Measurements from ENCODE around the gene GRIN2C. TPM values are rescaled to one million over a fixed set of nuclear protein-coding genes. Genes with fewer than 3 reads are reported as not detected.

Gene GRIN2C
- total RNA-seq, 1 donor from 2014 or later: 2.1 TPM

DNA sequence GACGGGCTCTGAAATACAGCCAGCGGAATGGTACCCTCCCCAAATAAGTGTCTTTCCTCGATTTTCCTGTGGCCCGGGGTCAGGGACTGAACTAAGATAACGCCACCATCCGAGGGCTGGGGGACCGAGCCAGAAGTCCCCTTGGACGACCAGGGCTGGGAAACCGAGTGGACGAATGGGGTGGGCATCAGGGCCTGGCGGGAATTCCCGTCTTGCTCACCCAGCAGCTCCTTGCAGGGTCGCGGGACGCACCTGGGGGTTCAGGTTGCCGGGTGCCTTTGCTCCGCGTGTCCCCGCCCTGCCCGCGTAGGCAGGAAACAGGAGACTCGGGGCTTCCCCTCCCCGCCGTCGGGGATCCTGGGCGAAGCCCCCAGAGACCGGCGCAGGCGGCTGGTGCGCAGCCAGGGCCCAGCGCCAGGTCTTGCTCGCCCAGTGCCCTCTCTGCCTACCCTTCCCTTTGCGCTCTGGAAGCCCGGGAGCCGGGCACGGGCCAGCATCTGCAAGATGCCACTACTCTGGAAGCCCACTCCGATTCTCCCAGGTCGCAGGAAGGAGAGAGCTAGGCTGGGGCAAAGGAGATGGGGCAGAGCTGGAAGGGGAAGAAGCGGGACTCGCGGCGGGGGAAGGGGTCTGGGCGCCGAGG is 665 bp upstream of the GRIN2C start:
- Histone ChIP-seq H3K4me1 (ENCODE audit: control insufficient read depth in 3 of 3, insufficient read depth in 3 of 3, low read length in 3 of 3) (peaks cover 11 to 21% (median 16%) of the 10 kb centered on the region in 3 donors), H3K4me3 (ENCODE audit: low read length in 3 of 3) (peak overlapping the region in 2 of 3 donors; percentile 29 to 48), H3K36me3 (ENCODE audit: control insufficient read depth in 3 of 3, insufficient read depth in 3 of 3, low read length in 3 of 3) (no peaks in the 10 kb centered on the region), H3K9me3 (ENCODE audit: control insufficient read depth in 3 of 3, low read length in 3 of 3) (no peaks in the 10 kb centered on the region), H3K27ac (ENCODE audit: low read depth, low read length) (no peak overlapping the region), H3K9ac (ENCODE audit: low read depth in 1 of 3, low read length in 3 of 3) (peak overlapping the region in 1 of 3 donors; percentile 16), H3K27me3 (ENCODE audit: control insufficient read depth in 3 of 3, insufficient read depth in 3 of 3, low read length in 3 of 3) (peaks cover 49 to 52% (median 49%) of the 10 kb centered on the region in 3 donors)

DNA sequence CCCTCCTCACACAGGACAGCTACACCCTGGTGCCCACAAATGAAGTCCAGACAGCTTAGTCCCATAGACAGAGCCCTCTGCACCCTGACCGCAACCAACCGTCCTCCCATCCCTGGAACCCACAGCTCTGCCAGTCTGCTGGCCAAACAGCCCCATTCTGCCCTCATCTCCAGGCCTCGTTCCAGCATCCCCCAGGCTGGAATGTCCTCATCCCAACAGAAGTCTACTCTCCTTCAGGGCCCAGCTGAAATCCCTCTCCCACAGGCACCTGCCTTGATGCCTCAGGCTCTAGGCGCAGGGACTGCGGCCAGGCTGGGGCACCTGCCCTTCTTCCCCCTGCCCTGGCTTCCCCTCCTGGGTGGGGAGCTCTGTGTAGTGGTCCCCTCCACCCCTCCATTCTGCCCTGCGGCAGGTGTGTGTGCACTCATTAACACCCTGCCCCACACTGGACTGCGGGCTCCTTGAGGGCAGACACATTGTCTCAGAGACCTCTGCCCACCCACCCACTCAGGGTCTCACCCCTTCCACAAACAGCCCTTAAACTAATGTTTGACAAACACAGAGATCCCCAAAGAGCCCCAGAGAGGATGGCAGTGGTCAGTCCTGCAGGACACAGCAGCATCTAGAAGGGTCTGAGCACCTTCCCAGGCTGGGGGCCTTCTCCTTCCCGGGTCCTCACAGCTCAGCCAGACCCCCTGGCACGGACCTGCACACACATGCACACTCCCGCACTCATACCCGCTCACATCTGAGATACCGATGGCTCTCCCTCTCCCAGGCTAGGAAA is 820 bp downstream of the GRIN2C start:
- peaks cover 64 to 67% (median 64%) of the 10 kb centered on the region in 3 donors for H3K27me3 ChIP-seq (ENCODE audit: control insufficient read depth in 3 of 3, insufficient read depth in 3 of 3, low read length in 3 of 3)
- no peak overlapping the region for H3K27ac ChIP-seq (ENCODE audit: low read depth, low read length)
- H3K4me1 ChIP-seq (ENCODE audit: control insufficient read depth in 3 of 3, insufficient read depth in 3 of 3, low read length in 3 of 3): peaks cover 11 to 18% (median 16%) of the 10 kb centered on the region in 3 donors
- H3K36me3 ChIP-seq (ENCODE audit: control insufficient read depth in 3 of 3, insufficient read depth in 3 of 3, low read length in 3 of 3): no peaks in the 10 kb centered on the region
- H3K9ac ChIP-seq (ENCODE audit: low read depth in 1 of 3, low read length in 3 of 3): no peak overlapping the region
- no peak overlapping the region for H3K4me3 ChIP-seq (ENCODE audit: low read length in 3 of 3)
- no peaks in the 10 kb centered on the region for H3K9me3 ChIP-seq (ENCODE audit: control insufficient read depth in 3 of 3, low read length in 3 of 3)

DNA sequence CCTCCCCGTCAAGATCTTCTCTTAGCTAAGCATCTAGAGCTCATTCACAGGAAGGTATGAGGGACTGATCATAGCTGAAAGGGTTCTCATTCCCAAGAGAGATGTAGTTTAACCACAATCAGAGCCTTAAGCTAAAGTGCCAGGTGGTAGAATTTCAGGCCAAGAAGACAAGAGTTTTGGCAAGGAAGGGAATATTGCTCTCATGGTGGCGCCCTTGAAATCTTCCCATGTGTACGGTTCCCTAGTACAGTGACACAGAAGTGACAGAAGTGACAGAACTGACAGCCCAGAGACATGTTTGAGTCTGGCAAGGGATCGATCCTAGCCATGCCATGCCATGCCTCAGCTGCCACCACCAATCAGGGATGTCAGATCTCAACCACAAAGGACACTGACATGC is 2.5 kb downstream of the GRIN2C start:
- Histone ChIP-seq H3K36me3 (ENCODE audit: control insufficient read depth in 3 of 3, insufficient read depth in 3 of 3, low read length in 3 of 3) (no peaks in the 10 kb centered on the region), H3K9ac (ENCODE audit: low read depth in 1 of 3, low read length in 3 of 3) (no peak overlapping the region), H3K27me3 (ENCODE audit: control insufficient read depth in 3 of 3, insufficient read depth in 3 of 3, low read length in 3 of 3) (peaks cover 72 to 75% (median 75%) of the 10 kb centered on the region in 3 donors), H3K27ac (ENCODE audit: low read depth, low read length) (no peak overlapping the region), H3K9me3 (ENCODE audit: control insufficient read depth in 3 of 3, low read length in 3 of 3) (no peaks in the 10 kb centered on the region), H3K4me3 (ENCODE audit: low read length in 3 of 3) (no peak overlapping the region), H3K4me1 (ENCODE audit: control insufficient read depth in 3 of 3, insufficient read depth in 3 of 3, low read length in 3 of 3) (peaks cover 8 to 15% (median 12%) of the 10 kb centered on the region in 3 donors)

DNA sequence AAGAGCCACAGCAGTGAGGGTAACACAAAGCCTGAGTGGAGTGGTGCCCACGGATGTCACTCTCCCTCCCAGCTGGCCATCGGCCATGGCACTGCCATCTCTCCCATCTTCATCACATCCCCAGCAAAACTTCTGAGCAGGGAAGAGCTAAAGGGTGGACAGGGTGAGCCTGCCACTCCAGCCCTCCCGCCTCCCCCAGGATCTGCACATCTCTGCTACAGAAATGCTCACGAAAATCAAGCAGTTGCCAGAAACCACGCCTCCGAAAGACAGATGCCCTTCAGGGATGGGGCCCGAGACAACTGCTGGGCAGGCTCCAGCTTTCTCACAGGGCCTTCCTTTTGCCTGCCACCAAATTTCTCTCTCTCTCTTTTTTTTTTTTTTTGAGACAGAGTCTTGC is 3.6 kb downstream of the GRIN2C start:
- H3K27me3 ChIP-seq (ENCODE audit: control insufficient read depth in 3 of 3, insufficient read depth in 3 of 3, low read length in 3 of 3): peaks cover 76 to 78% (median 78%) of the 10 kb centered on the region in 3 donors
- no peak overlapping the region for H3K4me3 ChIP-seq (ENCODE audit: low read length in 3 of 3)
- H3K9me3 ChIP-seq (ENCODE audit: control insufficient read depth in 3 of 3, low read length in 3 of 3): no peaks in the 10 kb centered on the region
- H3K9ac ChIP-seq (ENCODE audit: low read depth in 1 of 3, low read length in 3 of 3): no peak overlapping the region
- H3K4me1 ChIP-seq (ENCODE audit: control insufficient read depth in 3 of 3, insufficient read depth in 3 of 3, low read length in 3 of 3): peaks cover 3 to 11% (median 7%) of the 10 kb centered on the region in 3 donors
- no peaks in the 10 kb centered on the region for H3K36me3 ChIP-seq (ENCODE audit: control insufficient read depth in 3 of 3, insufficient read depth in 3 of 3, low read length in 3 of 3)
- H3K27ac ChIP-seq (ENCODE audit: low read depth, low read length): no peak overlapping the region

DNA sequence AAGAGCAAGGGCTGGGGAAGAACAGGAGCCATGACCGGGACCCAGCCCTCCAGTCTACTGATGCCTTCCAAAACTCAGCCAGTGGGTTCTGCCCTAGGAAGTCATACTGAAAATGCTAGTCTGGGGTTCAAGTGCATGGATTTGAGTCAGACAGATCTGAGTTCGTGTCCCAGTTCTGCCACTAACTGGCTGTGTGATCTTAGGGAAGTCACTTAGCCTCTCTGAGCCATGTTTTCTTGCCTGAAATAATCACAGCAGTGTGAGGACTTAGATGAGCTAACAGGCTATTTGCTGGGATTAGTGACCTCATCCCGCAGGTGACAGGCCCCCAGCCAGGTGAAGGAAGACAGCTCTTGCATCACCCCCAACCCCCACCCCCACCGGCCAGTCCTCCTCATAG is 4.4 kb downstream of the GRIN2C start:
- no peaks in the 10 kb centered on the region for H3K9me3 ChIP-seq (ENCODE audit: control insufficient read depth in 3 of 3, low read length in 3 of 3)
- peaks cover 0 to 1% (median 0%) of the 10 kb centered on the region in 3 donors for H3K36me3 ChIP-seq (ENCODE audit: control insufficient read depth in 3 of 3, insufficient read depth in 3 of 3, low read length in 3 of 3)
- H3K4me1 ChIP-seq (ENCODE audit: control insufficient read depth in 3 of 3, insufficient read depth in 3 of 3, low read length in 3 of 3): peaks cover 0 to 4% (median 0%) of the 10 kb centered on the region in 3 donors
- H3K27ac ChIP-seq (ENCODE audit: low read depth, low read length): no peak overlapping the region
- H3K4me3 ChIP-seq (ENCODE audit: low read length in 3 of 3): no peak overlapping the region
- peaks cover 76 to 78% (median 78%) of the 10 kb centered on the region in 3 donors for H3K27me3 ChIP-seq (ENCODE audit: control insufficient read depth in 3 of 3, insufficient read depth in 3 of 3, low read length in 3 of 3)
- H3K9ac ChIP-seq (ENCODE audit: low read depth in 1 of 3, low read length in 3 of 3): no peak overlapping the region

DNA sequence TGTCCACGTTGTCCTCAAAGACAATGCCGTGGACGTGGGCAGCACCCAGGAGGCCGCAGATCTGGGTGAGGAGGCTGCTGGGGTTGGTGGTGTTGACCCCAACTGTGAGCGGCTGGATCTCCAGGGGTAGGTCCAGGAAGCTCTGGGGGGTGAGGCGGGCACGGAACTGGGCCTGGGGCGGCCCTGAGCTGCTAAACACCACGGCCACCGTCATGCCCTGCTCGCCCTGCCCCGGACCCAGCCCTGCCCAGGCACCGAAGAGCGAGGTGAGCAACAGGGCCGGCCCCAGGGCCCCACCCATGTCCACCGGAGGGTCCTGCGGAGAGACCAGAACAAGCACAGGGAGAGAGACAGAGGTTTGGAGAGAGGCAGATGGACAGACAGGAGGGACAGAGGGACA is 4.9 kb downstream of the GRIN2C start:
- H3K4me3 ChIP-seq (ENCODE audit: low read length in 3 of 3): no peak overlapping the region
- no peaks in the 10 kb centered on the region for H3K9me3 ChIP-seq (ENCODE audit: control insufficient read depth in 3 of 3, low read length in 3 of 3)
- peaks cover 77 to 79% (median 77%) of the 10 kb centered on the region in 3 donors for H3K27me3 ChIP-seq (ENCODE audit: control insufficient read depth in 3 of 3, insufficient read depth in 3 of 3, low read length in 3 of 3)
- peaks cover 0 to 4% (median 0%) of the 10 kb centered on the region in 3 donors for H3K4me1 ChIP-seq (ENCODE audit: control insufficient read depth in 3 of 3, insufficient read depth in 3 of 3, low read length in 3 of 3)
- H3K27ac ChIP-seq (ENCODE audit: low read depth, low read length): no peak overlapping the region
- H3K9ac ChIP-seq (ENCODE audit: low read depth in 1 of 3, low read length in 3 of 3): no peak overlapping the region
- H3K36me3 ChIP-seq (ENCODE audit: control insufficient read depth in 3 of 3, insufficient read depth in 3 of 3, low read length in 3 of 3): peaks cover 0 to 3% (median 0%) of the 10 kb centered on the region in 3 donors

DNA sequence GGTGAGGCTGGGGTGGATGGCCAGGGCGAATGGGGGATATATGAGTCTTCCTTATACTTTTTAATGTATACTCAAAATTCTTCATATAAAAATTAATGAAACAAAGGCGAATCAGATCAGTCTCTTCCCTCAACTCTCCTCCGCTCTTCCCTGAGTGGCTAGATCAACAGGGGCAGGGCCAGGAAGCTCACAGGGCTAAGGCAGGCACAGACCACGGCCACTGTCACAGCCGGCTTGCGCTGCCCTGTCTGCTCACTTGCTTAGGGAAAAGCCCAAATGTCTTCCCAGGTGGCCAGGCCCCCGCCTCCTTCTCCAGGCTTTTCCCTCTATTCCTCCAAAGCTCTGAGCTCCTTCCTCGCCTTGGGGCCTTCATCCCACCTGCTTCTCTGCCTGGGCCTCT is 6.0 kb downstream of the GRIN2C start:
- no peak overlapping the region for H3K27ac ChIP-seq (ENCODE audit: low read depth, low read length)
- no peaks in the 10 kb centered on the region for H3K9me3 ChIP-seq (ENCODE audit: control insufficient read depth in 3 of 3, low read length in 3 of 3)
- H3K27me3 ChIP-seq (ENCODE audit: control insufficient read depth in 3 of 3, insufficient read depth in 3 of 3, low read length in 3 of 3): peaks cover 72 to 76% (median 75%) of the 10 kb centered on the region in 3 donors
- no peak overlapping the region for H3K9ac ChIP-seq (ENCODE audit: low read depth in 1 of 3, low read length in 3 of 3)
- peaks cover 0 to 4% (median 0%) of the 10 kb centered on the region in 3 donors for H3K4me1 ChIP-seq (ENCODE audit: control insufficient read depth in 3 of 3, insufficient read depth in 3 of 3, low read length in 3 of 3)
- H3K36me3 ChIP-seq (ENCODE audit: control insufficient read depth in 3 of 3, insufficient read depth in 3 of 3, low read length in 3 of 3): peaks cover 0 to 3% (median 0%) of the 10 kb centered on the region in 3 donors
- no peak overlapping the region for H3K4me3 ChIP-seq (ENCODE audit: low read length in 3 of 3)

DNA sequence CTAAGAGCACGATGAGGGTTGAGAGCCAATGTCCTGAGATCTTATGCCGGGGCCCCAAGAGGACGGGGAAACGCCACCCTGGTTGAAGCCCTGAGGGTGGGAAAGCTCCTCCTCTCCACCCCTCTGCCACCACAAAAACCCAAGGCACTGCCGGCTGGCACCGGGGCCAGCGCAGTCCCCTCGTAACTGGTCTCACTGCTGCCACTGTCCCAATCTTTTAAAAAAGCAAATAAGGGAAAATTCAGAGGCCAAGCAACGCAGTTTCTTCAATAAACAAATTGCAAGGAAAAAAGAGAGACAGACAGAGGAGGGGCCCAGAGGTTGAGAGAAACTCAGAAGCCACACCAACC is 6.7 kb downstream of the GRIN2C start:
- Histone ChIP-seq H3K27me3 (ENCODE audit: control insufficient read depth in 3 of 3, insufficient read depth in 3 of 3, low read length in 3 of 3) (peaks cover 70 to 74% (median 73%) of the 10 kb centered on the region in 3 donors), H3K36me3 (ENCODE audit: control insufficient read depth in 3 of 3, insufficient read depth in 3 of 3, low read length in 3 of 3) (peaks cover 0 to 3% (median 0%) of the 10 kb centered on the region in 3 donors), H3K9ac (ENCODE audit: low read depth in 1 of 3, low read length in 3 of 3) (no peak overlapping the region), H3K9me3 (ENCODE audit: control insufficient read depth in 3 of 3, low read length in 3 of 3) (no peaks in the 10 kb centered on the region), H3K4me3 (ENCODE audit: low read length in 3 of 3) (no peak overlapping the region), H3K4me1 (ENCODE audit: control insufficient read depth in 3 of 3, insufficient read depth in 3 of 3, low read length in 3 of 3) (peaks cover 0 to 4% (median 0%) of the 10 kb centered on the region in 3 donors), H3K27ac (ENCODE audit: low read depth, low read length) (no peak overlapping the region)

DNA sequence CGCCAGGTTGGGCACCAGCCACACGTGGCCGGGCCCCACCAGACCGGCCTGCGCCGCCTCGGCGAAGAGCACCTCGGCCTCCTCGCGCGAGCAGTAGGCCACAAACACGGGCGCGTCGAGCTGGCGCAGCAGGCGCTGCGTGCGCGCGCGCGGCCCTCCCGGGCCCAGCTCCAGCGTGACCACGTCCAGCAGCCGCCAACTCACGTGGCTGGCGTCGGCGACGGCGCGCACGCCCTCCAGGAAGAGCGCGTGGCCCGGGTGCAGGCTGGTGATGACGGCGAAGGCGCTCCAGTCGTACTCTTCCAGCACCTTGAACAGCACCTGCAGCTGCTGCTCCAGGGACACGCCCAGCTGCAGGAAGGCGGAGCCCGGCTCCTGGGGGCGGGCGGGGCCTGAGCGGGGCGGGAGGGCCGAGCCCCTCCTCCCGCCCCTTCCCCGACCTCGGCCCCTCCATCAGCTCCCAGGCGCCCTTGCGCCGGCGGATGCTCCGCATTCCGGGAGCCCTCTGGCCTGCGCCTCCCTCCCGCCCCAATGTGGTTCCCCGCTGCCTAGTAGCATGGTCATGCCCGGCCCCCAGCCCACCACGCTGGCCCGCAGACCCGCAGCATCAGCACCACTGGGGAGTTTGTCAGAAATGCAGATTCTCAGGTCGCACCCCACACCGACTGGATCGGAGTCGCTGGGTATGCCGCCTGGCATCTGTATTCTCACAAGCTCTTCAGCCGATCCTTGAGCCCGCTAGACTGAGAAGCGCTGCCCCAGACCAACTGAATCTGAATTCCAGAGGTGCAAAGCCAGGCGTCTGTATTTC is 7.2 kb downstream of the GRIN2C start:
- H3K4me3 ChIP-seq (ENCODE audit: low read length in 3 of 3): no peak overlapping the region
- H3K27me3 ChIP-seq (ENCODE audit: control insufficient read depth in 3 of 3, insufficient read depth in 3 of 3, low read length in 3 of 3): peaks cover 68 to 73% (median 70%) of the 10 kb centered on the region in 3 donors

More for the DNA sequence above, 7.2 kb downstream of the GRIN2C start:
- Histone ChIP-seq H3K4me1 (ENCODE audit: control insufficient read depth in 3 of 3, insufficient read depth in 3 of 3, low read length in 3 of 3) (peaks cover 0 to 4% (median 0%) of the 10 kb centered on the region in 3 donors), H3K27ac (ENCODE audit: low read depth, low read length) (no peak overlapping the region), H3K36me3 (ENCODE audit: control insufficient read depth in 3 of 3, insufficient read depth in 3 of 3, low read length in 3 of 3) (peaks cover 0 to 3% (median 0%) of the 10 kb centered on the region in 3 donors), H3K9ac (ENCODE audit: low read depth in 1 of 3, low read length in 3 of 3) (no peak overlapping the region), H3K9me3 (ENCODE audit: control insufficient read depth in 3 of 3, low read length in 3 of 3) (no peaks in the 10 kb centered on the region)

Data from skeletal muscle tissue (tissue), 4 donors.